ENCODE results near the gene SF3A2. TPM values are rescaled to one million over a fixed set of nuclear protein-coding genes. Genes with fewer than 3 reads are reported as not detected.

Gene SF3A2
- total RNA-seq, 1 donor: 27.9 TPM

DNA sequence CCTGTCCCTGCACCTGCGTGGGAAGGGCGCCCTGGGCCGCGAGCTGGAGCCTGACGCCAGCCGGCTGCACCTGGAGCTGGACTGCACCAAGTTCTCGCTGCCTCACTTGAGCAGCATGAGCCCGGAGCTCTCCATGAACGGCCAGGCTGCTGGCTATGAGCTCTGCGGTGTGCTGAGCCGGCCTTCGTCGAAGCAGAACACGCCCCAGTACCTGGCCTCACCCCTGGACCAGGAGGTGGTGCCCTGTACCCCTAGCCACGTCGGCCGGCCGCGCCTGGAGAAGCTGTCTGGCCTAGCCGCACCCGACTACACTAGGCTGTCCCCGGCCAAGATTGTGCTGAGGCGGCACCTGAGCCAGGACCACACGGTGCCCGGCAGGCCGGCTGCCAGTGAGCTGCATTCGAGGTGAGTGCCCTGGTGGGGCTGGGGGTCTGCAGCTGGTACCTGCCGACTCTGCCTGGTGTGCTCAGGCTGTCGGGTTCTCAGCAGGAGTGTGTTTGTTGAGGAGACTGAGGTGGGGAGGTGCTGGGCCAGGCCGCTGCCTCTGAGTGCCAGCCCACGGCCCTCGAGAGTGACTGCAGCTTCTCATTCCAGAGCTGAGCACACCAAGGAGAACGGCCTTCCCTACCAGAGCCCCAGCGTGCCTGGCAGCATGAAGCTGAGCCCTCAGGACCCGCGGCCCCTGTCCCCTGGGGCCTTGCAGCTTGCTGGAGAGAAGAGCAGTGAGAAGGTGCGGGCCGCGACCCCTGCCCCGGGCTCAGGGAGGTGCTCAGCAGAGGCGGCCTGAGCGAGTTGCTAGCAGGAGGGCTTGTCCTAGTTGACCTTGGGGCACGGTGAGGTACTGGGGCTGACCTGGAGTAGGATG, 20.0 kb upstream of the SF3A2 start:
- Histone ChIP-seq H3K79me2 (ENCODE audit: insufficient read depth, low read length) (peaks cover 46% of the 10 kb centered on the region), H3K4me1 (ENCODE audit: insufficient read depth, low read length) (no peaks in the 10 kb centered on the region), H4K20me1 (ENCODE audit: insufficient read depth, low read length) (peaks cover 12% of the 10 kb centered on the region), H3K4me3 (ENCODE audit: insufficient read depth, low read length) (no peak overlapping the region), H3K27ac (ENCODE audit: low read depth, low read length) (no peak overlapping the region), H3K36me3 (ENCODE audit: insufficient read depth, low read length) (peaks cover 63% of the 10 kb centered on the region), H3K27me3 (ENCODE audit: insufficient read depth, low read length) (no peaks in the 10 kb centered on the region), H3K4me2 (ENCODE audit: insufficient read depth, low read length) (no peak overlapping the region), H3K9me3 (ENCODE audit: low read depth, low read length) (no peaks in the 10 kb centered on the region), H2AFZ (ENCODE audit: low read length) (no peak overlapping the region)
- TF ChIP-seq, protein P1, sequence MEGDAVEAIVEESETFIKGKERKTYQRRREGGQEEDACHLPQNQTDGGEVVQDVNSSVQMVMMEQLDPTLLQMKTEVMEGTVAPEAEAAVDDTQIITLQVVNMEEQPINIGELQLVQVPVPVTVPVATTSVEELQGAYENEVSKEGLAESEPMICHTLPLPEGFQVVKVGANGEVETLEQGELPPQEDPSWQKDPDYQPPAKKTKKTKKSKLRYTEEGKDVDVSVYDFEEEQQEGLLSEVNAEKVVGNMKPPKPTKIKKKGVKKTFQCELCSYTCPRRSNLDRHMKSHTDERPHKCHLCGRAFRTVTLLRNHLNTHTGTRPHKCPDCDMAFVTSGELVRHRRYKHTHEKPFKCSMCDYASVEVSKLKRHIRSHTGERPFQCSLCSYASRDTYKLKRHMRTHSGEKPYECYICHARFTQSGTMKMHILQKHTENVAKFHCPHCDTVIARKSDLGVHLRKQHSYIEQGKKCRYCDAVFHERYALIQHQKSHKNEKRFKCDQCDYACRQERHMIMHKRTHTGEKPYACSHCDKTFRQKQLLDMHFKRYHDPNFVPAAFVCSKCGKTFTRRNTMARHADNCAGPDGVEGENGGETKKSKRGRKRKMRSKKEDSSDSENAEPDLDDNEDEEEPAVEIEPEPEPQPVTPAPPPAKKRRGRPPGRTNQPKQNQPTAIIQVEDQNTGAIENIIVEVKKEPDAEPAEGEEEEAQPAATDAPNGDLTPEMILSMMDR (IDR thresholded peaks at IDR 0.05; ENCODE audit: extremely low read depth, low read depth, low read length): no peak
- no peak for DNase-seq (ENCODE audit: insufficient read length, low spot score, missing footprints)

GRCh38 chr19:2217591-2217990, 19.0 kb upstream of the SF3A2 start:
- Histone ChIP-seq H3K4me2 (ENCODE audit: insufficient read depth, low read length) (no peak overlapping the region), H3K4me1 (ENCODE audit: insufficient read depth, low read length) (no peaks in the 10 kb centered on the region), H3K79me2 (ENCODE audit: insufficient read depth, low read length) (peaks cover 46% of the 10 kb centered on the region), H4K20me1 (ENCODE audit: insufficient read depth, low read length) (peaks cover 12% of the 10 kb centered on the region), H3K36me3 (ENCODE audit: insufficient read depth, low read length) (peaks cover 64% of the 10 kb centered on the region), H3K9me3 (ENCODE audit: low read depth, low read length) (no peaks in the 10 kb centered on the region), H3K27me3 (ENCODE audit: insufficient read depth, low read length) (no peaks in the 10 kb centered on the region), H2AFZ (ENCODE audit: low read length) (no peak overlapping the region), H3K27ac (ENCODE audit: low read depth, low read length) (no peak overlapping the region), H3K4me3 (ENCODE audit: insufficient read depth, low read length) (no peak overlapping the region)
- no peak for DNase-seq (ENCODE audit: insufficient read length, low spot score, missing footprints)
- TF ChIP-seq, protein P1 (IDR thresholded peaks at IDR 0.05; ENCODE audit: extremely low read depth, low read depth, low read length): no peak

DNA sequence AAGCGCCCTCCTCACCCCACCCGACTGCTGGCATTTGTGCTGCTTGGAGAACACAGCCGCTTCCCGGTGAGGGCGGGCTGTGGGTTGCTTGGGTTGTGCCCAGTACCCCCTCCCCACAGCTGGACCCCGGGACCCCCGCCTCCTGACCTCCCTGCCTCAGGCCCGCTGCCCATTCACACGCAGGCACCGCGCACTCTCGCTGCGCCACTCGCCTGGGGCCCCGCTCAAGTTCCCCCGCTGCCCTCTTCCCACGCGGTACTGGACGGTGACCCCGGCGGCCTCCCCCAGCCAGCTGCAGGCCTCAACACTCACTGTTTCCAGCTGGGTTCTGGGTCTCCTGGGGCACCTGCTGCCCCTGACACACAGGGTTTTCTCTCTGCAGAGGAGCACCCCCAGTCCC, 16.9 kb upstream of the SF3A2 start:
- Histone ChIP-seq H3K27ac (ENCODE audit: low read depth, low read length) (no peak overlapping the region), H4K20me1 (ENCODE audit: insufficient read depth, low read length) (peaks cover 2% of the 10 kb centered on the region), H3K36me3 (ENCODE audit: insufficient read depth, low read length) (peaks cover 55% of the 10 kb centered on the region), H3K9me3 (ENCODE audit: low read depth, low read length) (no peaks in the 10 kb centered on the region), H3K4me1 (ENCODE audit: insufficient read depth, low read length) (no peaks in the 10 kb centered on the region), H3K4me2 (ENCODE audit: insufficient read depth, low read length) (no peak overlapping the region), H3K79me2 (ENCODE audit: insufficient read depth, low read length) (peaks cover 48% of the 10 kb centered on the region), H3K4me3 (ENCODE audit: insufficient read depth, low read length) (no peak overlapping the region), H2AFZ (ENCODE audit: low read length) (no peak overlapping the region), H3K27me3 (ENCODE audit: insufficient read depth, low read length) (no peaks in the 10 kb centered on the region)
- no peak for DNase-seq (ENCODE audit: insufficient read length, low spot score, missing footprints)
- TF ChIP-seq, protein P1 (IDR thresholded peaks at IDR 0.05; ENCODE audit: extremely low read depth, low read depth, low read length): no peak

DNA sequence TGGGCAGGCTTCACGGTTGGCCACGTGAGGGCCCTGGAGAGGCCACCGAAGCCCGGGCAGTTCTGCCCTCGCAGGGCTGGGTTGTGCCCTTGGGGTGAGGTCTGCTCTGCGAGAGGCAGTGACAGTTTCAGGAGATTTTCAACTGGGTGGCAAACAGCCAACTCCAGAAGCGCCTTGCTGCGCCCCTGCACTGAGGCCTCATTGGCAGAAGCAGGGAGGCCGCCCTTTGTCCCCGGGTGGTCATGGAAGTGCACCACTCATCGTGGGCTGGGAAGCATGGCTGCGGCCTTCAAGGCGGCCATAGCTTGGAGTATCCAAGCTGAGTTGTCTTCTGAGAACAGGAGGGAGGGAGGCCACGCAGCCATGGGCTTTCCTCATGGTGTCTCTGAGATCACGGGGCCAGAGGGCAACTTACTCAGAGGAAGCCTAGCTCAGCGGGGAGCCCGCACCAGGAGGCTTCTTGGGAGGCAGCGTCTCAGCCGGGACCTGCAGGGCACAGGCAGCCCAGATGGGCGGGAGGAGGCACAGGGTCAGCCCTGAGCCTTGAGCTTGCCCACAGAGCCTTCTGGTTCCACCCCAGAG, 15.3 kb upstream of the SF3A2 start:
- peak; percentile 93 for DNase-seq (ENCODE audit: insufficient read length, low spot score, missing footprints)
- H3K27ac ChIP-seq (ENCODE audit: low read depth, low read length): peak overlapping the region; percentile 28

More for the DNA sequence above, 15.3 kb upstream of the SF3A2 start:
- Histone ChIP-seq H4K20me1 (ENCODE audit: insufficient read depth, low read length) (peaks cover 2% of the 10 kb centered on the region), H3K27me3 (ENCODE audit: insufficient read depth, low read length) (no peaks in the 10 kb centered on the region), H3K36me3 (ENCODE audit: insufficient read depth, low read length) (peaks cover 54% of the 10 kb centered on the region), H2AFZ (ENCODE audit: low read length) (no peak overlapping the region), H3K4me3 (ENCODE audit: insufficient read depth, low read length) (no peak overlapping the region), H3K4me2 (ENCODE audit: insufficient read depth, low read length) (no peak overlapping the region), H3K9me3 (ENCODE audit: low read depth, low read length) (no peaks in the 10 kb centered on the region), H3K79me2 (ENCODE audit: insufficient read depth, low read length) (peaks cover 47% of the 10 kb centered on the region), H3K4me1 (ENCODE audit: insufficient read depth, low read length) (no peaks in the 10 kb centered on the region)
- TF ChIP-seq, protein P1 (IDR thresholded peaks at IDR 0.05; ENCODE audit: extremely low read depth, low read depth, low read length): no peak

Data from osteoblast (primary cell).